GM23338 (cell line): ENCODE results near the gene CCL18.

Source experiments
- CREB1 ChIP-seq: fragments of 250-450 bp; sonication (Bioruptor Pico); IDR thresholded peaks from 2 replicates; pipeline ENCODE4 v1.5.0; 2020; ENCODE audit warnings: low read depth, mild to moderate bottlenecking, moderate library complexity
- EZH2 ChIP-seq: fragments of 200-600 bp; sonication (generic); IDR thresholded peaks from one replicate; pipeline ENCODE4 v1.8.0; 2017; ENCODE audit warnings: antibody characterized with exemption, mild to moderate bottlenecking, low read depth; ENCODE audit not compliant: unreplicated experiment
- EZH2phosphoT487 ChIP-seq: fragments of 200-600 bp; sonication (generic); IDR thresholded peaks from one replicate; pipeline ENCODE4 v1.8.1; 2018; ENCODE audit warnings: antibody characterized with exemption; ENCODE audit not compliant: unreplicated experiment
- JUNB ChIP-seq: IDR thresholded peaks from one replicate; pipeline ENCODE4 v1.6.1; 2016; ENCODE audit warnings: antibody characterized with exemption; ENCODE audit not compliant: unreplicated experiment
- NANOG ChIP-seq: IDR thresholded peaks from 2 replicates; pipeline ENCODE4 v1.6.1; 2016; ENCODE audit warnings: antibody characterized with exemption, borderline replicate concordance
- POLR2AphosphoS5 ChIP-seq: IDR thresholded peaks from 2 replicates; pipeline ENCODE4 v1.6.1; 2016; ENCODE audit warnings: antibody characterized with exemption, low read depth
- ZNF114 ChIP-seq: fragments of 250-450 bp; sonication (Bioruptor Pico); IDR thresholded peaks from 2 replicates; pipeline ENCODE4 v1.5.0; 2020; ENCODE audit warnings: mild to moderate bottlenecking, moderate library complexity
- ZNF331 ChIP-seq: fragments of 250-450 bp; sonication (Bioruptor Pico); IDR thresholded peaks from 2 replicates; pipeline ENCODE4 v1.5.0; 2020; ENCODE audit warnings: low read depth, mild to moderate bottlenecking, moderate library complexity
- TF ChIP-seq, protein P1 (sequence below), 2 experiments: fragments of 200-600 bp in 1 of 2; sonication (generic) in 1 of 2; conservative IDR thresholded peaks; 2 replicates each; pipeline versions ENCODE4 v1.5.1 to v1.6.1; 2016 to 2017; ENCODE audit warnings: antibody characterized with exemption in 2 of 2, low read depth in 2 of 2, mild to moderate bottlenecking in 2 of 2, moderate library complexity in 1 of 2
- TF ChIP-seq, protein P2 (sequence below): IDR thresholded peaks from one replicate; pipeline ENCODE4 v1.6.1; 2018; ENCODE audit warnings: antibody characterized with exemption; ENCODE audit not compliant: unreplicated experiment
- TF ChIP-seq, protein P3 (sequence below): IDR thresholded peaks from 2 replicates; pipeline ENCODE4 v1.6.1; 2016; ENCODE audit warnings: antibody characterized with exemption

DNA sequence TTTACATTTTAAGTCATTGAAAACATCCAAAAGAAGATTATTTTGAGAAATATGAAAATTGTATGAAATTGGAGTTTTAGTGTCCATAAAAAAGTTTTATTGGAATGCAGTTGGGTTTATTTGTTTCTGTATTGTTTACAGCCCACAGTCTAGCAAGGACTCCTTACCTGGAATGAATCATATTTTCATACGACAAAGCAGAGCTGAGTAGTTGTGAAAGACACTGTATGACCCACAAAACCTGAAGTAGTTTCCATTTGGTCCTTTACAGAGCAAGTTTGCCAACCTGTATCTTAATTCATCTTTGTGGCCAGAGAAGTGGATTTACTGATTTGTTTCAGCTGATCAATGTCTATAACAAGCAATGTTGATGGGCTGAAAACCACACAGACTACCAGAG, 10.3 kb downstream of the CCL18 start:
- TF ChIP-seq, protein P1, sequence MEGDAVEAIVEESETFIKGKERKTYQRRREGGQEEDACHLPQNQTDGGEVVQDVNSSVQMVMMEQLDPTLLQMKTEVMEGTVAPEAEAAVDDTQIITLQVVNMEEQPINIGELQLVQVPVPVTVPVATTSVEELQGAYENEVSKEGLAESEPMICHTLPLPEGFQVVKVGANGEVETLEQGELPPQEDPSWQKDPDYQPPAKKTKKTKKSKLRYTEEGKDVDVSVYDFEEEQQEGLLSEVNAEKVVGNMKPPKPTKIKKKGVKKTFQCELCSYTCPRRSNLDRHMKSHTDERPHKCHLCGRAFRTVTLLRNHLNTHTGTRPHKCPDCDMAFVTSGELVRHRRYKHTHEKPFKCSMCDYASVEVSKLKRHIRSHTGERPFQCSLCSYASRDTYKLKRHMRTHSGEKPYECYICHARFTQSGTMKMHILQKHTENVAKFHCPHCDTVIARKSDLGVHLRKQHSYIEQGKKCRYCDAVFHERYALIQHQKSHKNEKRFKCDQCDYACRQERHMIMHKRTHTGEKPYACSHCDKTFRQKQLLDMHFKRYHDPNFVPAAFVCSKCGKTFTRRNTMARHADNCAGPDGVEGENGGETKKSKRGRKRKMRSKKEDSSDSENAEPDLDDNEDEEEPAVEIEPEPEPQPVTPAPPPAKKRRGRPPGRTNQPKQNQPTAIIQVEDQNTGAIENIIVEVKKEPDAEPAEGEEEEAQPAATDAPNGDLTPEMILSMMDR (conservative IDR thresholded peaks at IDR 0.05; ENCODE audit: low read depth in 2 of 2), result no peak
- TF ChIP-seq EZH2, result no peak
- no peak for TF ChIP-seq POLR2AphosphoS5
- TF ChIP-seq JUNB, result no peak
- TF ChIP-seq CREB1, result no peak
- TF ChIP-seq, protein P2, sequence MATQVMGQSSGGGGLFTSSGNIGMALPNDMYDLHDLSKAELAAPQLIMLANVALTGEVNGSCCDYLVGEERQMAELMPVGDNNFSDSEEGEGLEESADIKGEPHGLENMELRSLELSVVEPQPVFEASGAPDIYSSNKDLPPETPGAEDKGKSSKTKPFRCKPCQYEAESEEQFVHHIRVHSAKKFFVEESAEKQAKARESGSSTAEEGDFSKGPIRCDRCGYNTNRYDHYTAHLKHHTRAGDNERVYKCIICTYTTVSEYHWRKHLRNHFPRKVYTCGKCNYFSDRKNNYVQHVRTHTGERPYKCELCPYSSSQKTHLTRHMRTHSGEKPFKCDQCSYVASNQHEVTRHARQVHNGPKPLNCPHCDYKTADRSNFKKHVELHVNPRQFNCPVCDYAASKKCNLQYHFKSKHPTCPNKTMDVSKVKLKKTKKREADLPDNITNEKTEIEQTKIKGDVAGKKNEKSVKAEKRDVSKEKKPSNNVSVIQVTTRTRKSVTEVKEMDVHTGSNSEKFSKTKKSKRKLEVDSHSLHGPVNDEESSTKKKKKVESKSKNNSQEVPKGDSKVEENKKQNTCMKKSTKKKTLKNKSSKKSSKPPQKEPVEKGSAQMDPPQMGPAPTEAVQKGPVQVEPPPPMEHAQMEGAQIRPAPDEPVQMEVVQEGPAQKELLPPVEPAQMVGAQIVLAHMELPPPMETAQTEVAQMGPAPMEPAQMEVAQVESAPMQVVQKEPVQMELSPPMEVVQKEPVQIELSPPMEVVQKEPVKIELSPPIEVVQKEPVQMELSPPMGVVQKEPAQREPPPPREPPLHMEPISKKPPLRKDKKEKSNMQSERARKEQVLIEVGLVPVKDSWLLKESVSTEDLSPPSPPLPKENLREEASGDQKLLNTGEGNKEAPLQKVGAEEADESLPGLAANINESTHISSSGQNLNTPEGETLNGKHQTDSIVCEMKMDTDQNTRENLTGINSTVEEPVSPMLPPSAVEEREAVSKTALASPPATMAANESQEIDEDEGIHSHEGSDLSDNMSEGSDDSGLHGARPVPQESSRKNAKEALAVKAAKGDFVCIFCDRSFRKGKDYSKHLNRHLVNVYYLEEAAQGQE, result no peak
- no peak for TF ChIP-seq EZH2phosphoT487
- no peak for TF ChIP-seq ZNF331
- TF ChIP-seq, protein P3, sequence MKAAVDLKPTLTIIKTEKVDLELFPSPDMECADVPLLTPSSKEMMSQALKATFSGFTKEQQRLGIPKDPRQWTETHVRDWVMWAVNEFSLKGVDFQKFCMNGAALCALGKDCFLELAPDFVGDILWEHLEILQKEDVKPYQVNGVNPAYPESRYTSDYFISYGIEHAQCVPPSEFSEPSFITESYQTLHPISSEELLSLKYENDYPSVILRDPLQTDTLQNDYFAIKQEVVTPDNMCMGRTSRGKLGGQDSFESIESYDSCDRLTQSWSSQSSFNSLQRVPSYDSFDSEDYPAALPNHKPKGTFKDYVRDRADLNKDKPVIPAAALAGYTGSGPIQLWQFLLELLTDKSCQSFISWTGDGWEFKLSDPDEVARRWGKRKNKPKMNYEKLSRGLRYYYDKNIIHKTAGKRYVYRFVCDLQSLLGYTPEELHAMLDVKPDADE, result no peak
- TF ChIP-seq NANOG, result no peak
- no peak for TF ChIP-seq ZNF114 (CRISPR knock-in tag)
